AG08395 (cell line): ENCODE results near the gene C16orf86.

ENCODE experiments used
- DNase-seq: peaks from one replicate; pipeline ENCODE4 v3.0.0; 2012; ENCODE audit warnings: mixed read lengths, low spot score

The C16orf86 gene

GRCh38 chr16:67653789-67654402 is 12.7 kb upstream of the C16orf86 start:
- DNase-seq: no peak

GRCh38 chr16:67654403-67654911 is 12.2 kb upstream of the C16orf86 start:
- DNase-seq: no peak

GRCh38 chr16:67655363-67655762 is 11.3 kb upstream of the C16orf86 start:
- no peak for DNase-seq

- DNase-seq: no peak
These were observed 10.1 kb upstream of the C16orf86 start for GRCh38 chr16:67656344-67657016.

- DNase-seq: no peak
These were observed 9.5 kb upstream of the C16orf86 start for GRCh38 chr16:67657017-67657608.

GRCh38 chr16:67657751-67658518 is 8.7 kb upstream of the C16orf86 start:
- no peak for DNase-seq

GRCh38 chr16:67658849-67659674 is 7.6 kb upstream of the C16orf86 start:
- no peak for DNase-seq

- peak; percentile 99 for DNase-seq
These were observed 6.7 kb upstream of the C16orf86 start, which contains the start of gene ACD for GRCh38 chr16:67659675-67660563. Gene ACD, minus strand, starts transcription at chr16:67660260. Its CDS starts 40 bp downstream, at chr16:67660220.

- peak; percentile 99 for DNase-seq
These were observed 6.0 kb upstream of the C16orf86 start, which contains the start of gene PARD6A for GRCh38 chr16:67660564-67661028. Gene PARD6A, plus strand, starts transcription at chr16:67660960. Its CDS starts 79 bp downstream, at chr16:67661039.

- DNase-seq: no peak
These were observed 5.4 kb upstream of the C16orf86 start for GRCh38 chr16:67661101-67661761.

GRCh38 chr16:67661886-67662652 is 4.5 kb upstream of the C16orf86 start:
- no peak for DNase-seq

- DNase-seq: no peak
These were observed 4.0 kb upstream of the C16orf86 start for GRCh38 chr16:67662653-67663010.

GRCh38 chr16:67663151-67663876 is 3.3 kb upstream of the C16orf86 start:
- no peak for DNase-seq

- no peak for DNase-seq
These were observed 2.8 kb upstream of the C16orf86 start for GRCh38 chr16:67663877-67664222.

GRCh38 chr16:67664258-67664657 is 2.4 kb upstream of the C16orf86 start:
- no peak for DNase-seq

- DNase-seq: no peak
These were observed 1.7 kb upstream of the C16orf86 start for GRCh38 chr16:67664871-67665270.

GRCh38 chr16:67665598-67665997 is 1.0 kb upstream of the C16orf86 start:
- DNase-seq: no peak

GRCh38 chr16:67666032-67666551 is 522 bp upstream of the C16orf86 start:
- peak; percentile 15 for DNase-seq
